ENCODE data around the gene FSTL4. TPM values are rescaled to one million over a fixed set of nuclear protein-coding genes. Genes with fewer than 3 reads are reported as not detected.

FSTL4 gene
- total and polyA plus RNA-seq, 12 donors: 0.01 to 0.42 (median 0.38) TPM; not detected in 6

GRCh38 chr5:133267601-133268000, 344.7 kb downstream of the FSTL4 start:
- no peak overlapping the region for H3K4me3 ChIP-seq
- intact Hi-C loops (cut with DNase I): no loop called here
- TF ChIP-seq, protein P1, sequence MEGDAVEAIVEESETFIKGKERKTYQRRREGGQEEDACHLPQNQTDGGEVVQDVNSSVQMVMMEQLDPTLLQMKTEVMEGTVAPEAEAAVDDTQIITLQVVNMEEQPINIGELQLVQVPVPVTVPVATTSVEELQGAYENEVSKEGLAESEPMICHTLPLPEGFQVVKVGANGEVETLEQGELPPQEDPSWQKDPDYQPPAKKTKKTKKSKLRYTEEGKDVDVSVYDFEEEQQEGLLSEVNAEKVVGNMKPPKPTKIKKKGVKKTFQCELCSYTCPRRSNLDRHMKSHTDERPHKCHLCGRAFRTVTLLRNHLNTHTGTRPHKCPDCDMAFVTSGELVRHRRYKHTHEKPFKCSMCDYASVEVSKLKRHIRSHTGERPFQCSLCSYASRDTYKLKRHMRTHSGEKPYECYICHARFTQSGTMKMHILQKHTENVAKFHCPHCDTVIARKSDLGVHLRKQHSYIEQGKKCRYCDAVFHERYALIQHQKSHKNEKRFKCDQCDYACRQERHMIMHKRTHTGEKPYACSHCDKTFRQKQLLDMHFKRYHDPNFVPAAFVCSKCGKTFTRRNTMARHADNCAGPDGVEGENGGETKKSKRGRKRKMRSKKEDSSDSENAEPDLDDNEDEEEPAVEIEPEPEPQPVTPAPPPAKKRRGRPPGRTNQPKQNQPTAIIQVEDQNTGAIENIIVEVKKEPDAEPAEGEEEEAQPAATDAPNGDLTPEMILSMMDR (IDR thresholded peaks at IDR 0.05): no peak
- H3K4me1 ChIP-seq: no peaks in the 10 kb centered on the region
- DNase-seq (no peak), ATAC-seq (no peak)
- H3K9me3 ChIP-seq: no peaks in the 10 kb centered on the region
- H3K27ac ChIP-seq: no peak overlapping the region
- H3K36me3 ChIP-seq: no peaks in the 10 kb centered on the region
- WGBS, 2 donors: 79 to 83% methylated on average over 1 of the region's 1 CpG
- H3K27me3 ChIP-seq: peaks cover 0 to 30% (median 3%) of the 10 kb centered on the region in 7 donors

- TF ChIP-seq, protein P1 (IDR thresholded peaks at IDR 0.05): no peak
- intact Hi-C loops (cut with DNase I): no loop called here
- H3K4me3 ChIP-seq: no peak overlapping the region
- H3K27ac ChIP-seq: no peak overlapping the region
- peaks cover 0 to 30% (median 3%) of the 10 kb centered on the region in 7 donors for H3K27me3 ChIP-seq
- H3K9me3 ChIP-seq: no peaks in the 10 kb centered on the region
- no peaks in the 10 kb centered on the region for H3K4me1 ChIP-seq
- ATAC-seq: no peak
- WGBS, 2 donors: 88 to 90% methylated on average over 4 of the region's 4 CpGs
- no peaks in the 10 kb centered on the region for H3K36me3 ChIP-seq
- no peak for DNase-seq
Measured at GRCh38 chr5:133266966-133267365, 345.4 kb downstream of the FSTL4 start.

DNA sequence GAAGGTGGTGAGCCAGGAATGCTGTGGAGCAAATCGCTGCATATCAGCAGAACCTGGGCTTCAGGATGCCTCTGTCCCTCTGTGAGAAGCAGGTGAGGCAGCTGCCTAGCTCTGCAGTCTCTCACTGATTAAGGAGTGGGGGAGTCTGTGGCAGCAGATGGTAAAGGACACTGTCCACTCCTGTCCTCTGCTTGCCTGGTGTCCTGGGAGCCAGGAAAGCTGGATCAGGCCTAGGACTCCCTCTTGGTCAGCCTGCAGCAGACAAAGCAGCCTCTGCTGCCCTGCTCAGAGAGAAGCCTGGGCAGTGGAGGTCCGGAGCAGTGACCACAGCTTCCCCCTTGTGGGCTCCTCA, 345.8 kb downstream of the FSTL4 start:
- Histone ChIP-seq H3K27me3 (peaks cover 0 to 32% (median 3%) of the 10 kb centered on the region in 7 donors), H3K27ac (no peak overlapping the region), H3K36me3 (no peaks in the 10 kb centered on the region), H3K4me3 (no peak overlapping the region), H3K9me3 (no peaks in the 10 kb centered on the region), H3K4me1 (no peaks in the 10 kb centered on the region)
- DNase-seq (no peak), ATAC-seq (no peak)
- 72 to 74% methylated on average over 2 of the region's 2 CpGs for WGBS, 2 donors
- intact Hi-C loops (cut with DNase I): no loop called here
- TF ChIP-seq, protein P1 (IDR thresholded peaks at IDR 0.05): no peak

- TF ChIP-seq, protein P1 (IDR thresholded peaks at IDR 0.05): no peak
Measured at GRCh38 chr5:133265720-133266526, 346.4 kb downstream of the FSTL4 start.

More at GRCh38 chr5:133265720-133266526, 346.4 kb downstream of the FSTL4 start:
- Histone ChIP-seq H3K27ac (no peak overlapping the region), H3K4me1 (no peaks in the 10 kb centered on the region), H3K36me3 (no peaks in the 10 kb centered on the region), H3K27me3 (peaks cover 0 to 38% (median 3%) of the 10 kb centered on the region in 7 donors), H3K4me3 (no peak overlapping the region), H3K9me3 (no peaks in the 10 kb centered on the region)
- 73 to 81% methylated on average over 18 of the region's 18 CpGs for WGBS, 2 donors
- DNase-seq (no peak), ATAC-seq (peak in 1 of 8 donors; percentile 13)
- intact Hi-C loops (cut with DNase I): no loop called here

All from heart right ventricle (tissue), 16 donors.